ENCODE measurements around the gene ZNF526.

GRCh38 chr19:42176649-42176989, 43.5 kb upstream of the ZNF526 start:
- TF ChIP-seq CTCF (IDR thresholded peaks at IDR 0.05) (no peak), POLR2A (IDR thresholded peaks at IDR 0.05) (no peak)

Measured in body of pancreas (tissue), 4 donors.